ENCODE results near the gene DCANP1.

GRCh38 chr5:135444881-135445280 lies 2.3 kb downstream of the DCANP1 start:
- TF ChIP-seq CTCF (IDR thresholded peaks at IDR 0.05) (no peak), EP300 (IDR thresholded peaks at IDR 0.05) (no peak), POLR2A (IDR thresholded peaks at IDR 0.05) (no peak), POLR2AphosphoS5 (IDR thresholded peaks at IDR 0.05) (no peak)
